Lung (tissue), 12 donors: ENCODE data around the gene THUMPD2. TPM values are rescaled to one million over a fixed set of nuclear protein-coding genes. Genes with fewer than 3 reads are reported as not detected.

Source experiments
- ATAC-seq: fragments of 200-7000 bp; cut with Tn5 transposase; one replicate; pipeline ENCODE4 v1.9.1; 2020; ENCODE audit warnings: moderate number of reproducible peaks; ENCODE audit not compliant: insufficient read depth, low FRiP score
- DNase-seq, 3 donors: peaks; one replicate each; pipeline ENCODE4 v3.0.0-alpha.2; 2013 to 2017
- H3K27ac ChIP-seq, 2 donors: one replicate each; pipeline ENCODE4 v1.5.1; 2013; ENCODE audit warnings: mild to moderate bottlenecking in 2 of 2, moderate library complexity in 2 of 2, control low read depth in 1 of 2, inconsistent platforms in 1 of 2, low read depth in 1 of 2, low read length in 1 of 2
- H3K27me3 ChIP-seq, 3 donors: one replicate each; pipeline ENCODE4 v1.5.1; 2013; ENCODE audit warnings: low read length in 2 of 3; ENCODE audit not compliant: control insufficient read depth in 3 of 3, insufficient read depth in 3 of 3
- H3K36me3 ChIP-seq, 4 donors: one replicate each; pipeline ENCODE4 v1.5.1; 2013; ENCODE audit warnings: low read length in 4 of 4, mild to moderate bottlenecking in 1 of 4, moderate library complexity in 1 of 4; ENCODE audit not compliant: control insufficient read depth in 4 of 4, insufficient read depth in 4 of 4
- H3K4me1 ChIP-seq, 5 donors: one replicate each; pipeline ENCODE4 v1.5.1; 2013; ENCODE audit warnings: low read length in 5 of 5, mild to moderate bottlenecking in 2 of 5, moderate library complexity in 1 of 5; ENCODE audit not compliant: control insufficient read depth in 5 of 5, insufficient read depth in 5 of 5
- H3K4me3 ChIP-seq: one replicate; pipeline ENCODE4 v1.5.1; 2013; ENCODE audit warnings: mild to moderate bottlenecking, control low read depth, moderate library complexity
- H3K9ac ChIP-seq, 2 donors: one replicate each; pipeline ENCODE4 v1.5.1; 2013; ENCODE audit warnings: low read length in 2 of 2, control low read depth in 1 of 2; ENCODE audit not compliant: insufficient read depth in 1 of 2
- H3K9me3 ChIP-seq, 4 donors: one replicate each; pipeline ENCODE4 v1.5.1; 2013; ENCODE audit warnings: low read length in 3 of 4, mild to moderate bottlenecking in 1 of 4, moderate library complexity in 1 of 4; ENCODE audit not compliant: control insufficient read depth in 4 of 4, insufficient read depth in 3 of 4
- WGBS, 2 donors: extraction: QIAGEN DNeasy Blood & Tissue Kit; methylation state at CpG; one replicate each; pipeline ENCODE4 v1.1.7; 2013; 5-methylcytosine and 5-hydroxymethylcytosine counted together
- polyA plus RNA-seq, 2 donors: library from polyadenylated mRNA; stranded (reverse); fragments of 200-250 nt; gene quantifications; one replicate each; pipeline ENCODE4 v1.2.1, GENCODE V29; 2013
- total RNA-seq, 2 donors: library from RNA; depleted of rRNA in 1 of 2; stranded (reverse); fragments of >200 nt in 1 of 2; gene quantifications; one replicate each; pipeline ENCODE4 v1.2.1, GENCODE V29; 2014 to 2021
- TF ChIP-seq, protein P1 (sequence below): IDR thresholded peaks from 2 replicates; pipeline ENCODE4 v1.5.1; 2012; ENCODE audit warnings: mild to moderate bottlenecking; ENCODE audit errors: control extremely low read depth, extremely low read depth
- donor health status: control.
- donor health status: control.
- donor health status: Bipolar disorder and iron deficiency.
- donor health status: healthy.
- donor health status: DM: yes; HTN: yes; CAD: no.

THUMPD2 gene
- total and polyA plus RNA-seq, 4 donors, result 6.9 to 28.1 (median 11.5) TPM

- TF ChIP-seq, protein P1, sequence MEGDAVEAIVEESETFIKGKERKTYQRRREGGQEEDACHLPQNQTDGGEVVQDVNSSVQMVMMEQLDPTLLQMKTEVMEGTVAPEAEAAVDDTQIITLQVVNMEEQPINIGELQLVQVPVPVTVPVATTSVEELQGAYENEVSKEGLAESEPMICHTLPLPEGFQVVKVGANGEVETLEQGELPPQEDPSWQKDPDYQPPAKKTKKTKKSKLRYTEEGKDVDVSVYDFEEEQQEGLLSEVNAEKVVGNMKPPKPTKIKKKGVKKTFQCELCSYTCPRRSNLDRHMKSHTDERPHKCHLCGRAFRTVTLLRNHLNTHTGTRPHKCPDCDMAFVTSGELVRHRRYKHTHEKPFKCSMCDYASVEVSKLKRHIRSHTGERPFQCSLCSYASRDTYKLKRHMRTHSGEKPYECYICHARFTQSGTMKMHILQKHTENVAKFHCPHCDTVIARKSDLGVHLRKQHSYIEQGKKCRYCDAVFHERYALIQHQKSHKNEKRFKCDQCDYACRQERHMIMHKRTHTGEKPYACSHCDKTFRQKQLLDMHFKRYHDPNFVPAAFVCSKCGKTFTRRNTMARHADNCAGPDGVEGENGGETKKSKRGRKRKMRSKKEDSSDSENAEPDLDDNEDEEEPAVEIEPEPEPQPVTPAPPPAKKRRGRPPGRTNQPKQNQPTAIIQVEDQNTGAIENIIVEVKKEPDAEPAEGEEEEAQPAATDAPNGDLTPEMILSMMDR, result no peak
- Histone ChIP-seq H3K9me3 (peaks cover 0 to 2% (median 0%) of the 10 kb centered on the region in 4 donors), H3K9ac (no peak overlapping the region), H3K27ac (no peak overlapping the region), H3K36me3 (peaks cover 25 to 42% (median 26%) of the 10 kb centered on the region in 4 donors), H3K4me3 (no peak overlapping the region), H3K4me1 (peaks cover 0 to 9% (median 0%) of the 10 kb centered on the region in 5 donors), H3K27me3 (no peaks in the 10 kb centered on the region)
- WGBS, 2 donors, result 82 to 85% methylated on average over 6 of the region's 6 CpGs
- DNase-seq (peak in 2 of 3 donors; percentile 40 to 65), ATAC-seq (no peak)
Measured at GRCh38 chr2:39736640-39737039, 42.4 kb downstream of the THUMPD2 start.

DNA sequence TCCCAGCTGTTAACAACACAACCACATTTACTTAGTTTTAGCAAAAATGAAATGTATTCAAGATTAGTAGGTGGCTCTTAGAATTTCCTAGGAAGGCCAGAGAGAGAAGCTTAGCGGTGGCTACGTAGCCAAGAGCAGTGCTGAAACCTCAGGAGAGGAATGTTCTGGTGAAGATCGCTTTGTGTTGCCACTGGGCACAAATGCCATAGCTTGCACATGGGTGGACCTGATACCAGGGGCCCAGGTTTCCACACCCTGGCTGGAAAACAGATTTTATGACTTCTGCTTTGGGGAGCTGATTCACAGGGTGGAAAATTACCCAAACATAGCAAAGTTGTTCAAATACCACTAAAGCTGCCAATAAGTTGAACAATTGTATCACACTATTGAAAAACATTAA lies 43.4 kb downstream of the THUMPD2 start:
- DNase-seq (no peak), ATAC-seq (no peak)
- H3K27me3 ChIP-seq, result no peaks in the 10 kb centered on the region
- TF ChIP-seq, protein P1, result no peak
- peaks cover 0 to 9% (median 0%) of the 10 kb centered on the region in 5 donors for H3K4me1 ChIP-seq
- H3K27ac ChIP-seq, result no peak overlapping the region
- 96 to 100% methylated on average over 3 of the region's 3 CpGs for WGBS, 2 donors
- H3K36me3 ChIP-seq, result peaks cover 18 to 41% (median 27%) of the 10 kb centered on the region in 4 donors
- no peak overlapping the region for H3K4me3 ChIP-seq
- no peak overlapping the region for H3K9ac ChIP-seq
- H3K9me3 ChIP-seq, result peaks cover 0 to 2% (median 0%) of the 10 kb centered on the region in 4 donors

DNA sequence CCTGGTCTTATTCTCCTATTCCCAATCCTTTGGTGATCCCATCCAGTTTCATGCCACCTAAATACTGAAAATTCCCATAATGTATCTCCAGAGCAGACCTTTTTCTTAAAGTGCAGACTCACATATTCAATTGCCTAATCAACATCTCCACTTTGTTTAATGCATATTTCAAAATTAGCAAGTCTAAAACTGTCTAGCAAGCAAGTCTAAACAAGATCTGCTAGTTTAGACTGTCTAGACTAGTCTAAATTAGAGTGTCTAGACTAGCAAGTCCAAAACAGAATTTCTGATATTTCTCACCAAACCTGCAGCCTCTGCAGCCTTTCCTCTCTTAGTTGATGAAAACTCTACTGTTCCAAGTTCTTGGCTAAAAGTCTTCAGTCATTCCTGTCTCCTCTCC lies 44.6 kb downstream of the THUMPD2 start:
- H3K27ac ChIP-seq, result no peak overlapping the region
- no peak overlapping the region for H3K4me3 ChIP-seq
- H3K4me1 ChIP-seq, result peaks cover 0 to 8% (median 0%) of the 10 kb centered on the region in 5 donors
- peaks cover 0 to 2% (median 0%) of the 10 kb centered on the region in 4 donors for H3K9me3 ChIP-seq
- TF ChIP-seq, protein P1, result no peak
- H3K27me3 ChIP-seq, result no peaks in the 10 kb centered on the region
- ATAC-seq (no peak), DNase-seq (no peak)
- no peak overlapping the region for H3K9ac ChIP-seq
- H3K36me3 ChIP-seq, result peaks cover 15 to 31% (median 26%) of the 10 kb centered on the region in 4 donors

DNA sequence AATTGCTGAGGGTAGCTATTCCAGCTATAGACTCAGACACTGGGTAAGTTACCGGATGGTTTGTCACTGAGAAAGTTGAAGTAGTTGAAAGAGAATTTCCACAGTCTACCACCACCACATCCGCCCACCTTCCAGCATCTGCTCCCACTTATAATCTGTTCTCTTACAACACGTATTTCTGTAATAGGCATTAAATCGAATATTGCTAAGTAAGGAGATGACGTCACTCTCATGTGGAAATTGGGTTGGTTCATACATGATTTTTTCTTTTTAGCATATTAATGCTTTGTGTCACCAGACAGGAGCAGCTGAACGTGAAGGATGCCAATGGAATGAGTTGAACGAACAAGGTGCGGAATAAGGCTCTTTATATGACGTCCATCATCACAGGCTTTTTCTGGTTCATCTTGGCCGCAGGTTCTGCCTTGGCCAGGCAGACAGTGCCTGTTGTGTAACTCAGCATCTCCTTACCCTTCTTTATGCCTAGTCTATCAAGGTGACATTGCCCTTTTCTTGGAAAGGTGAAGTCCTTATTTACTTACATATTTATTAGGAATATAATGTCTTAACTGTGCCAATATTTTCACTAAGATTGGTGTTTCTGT lies 45.9 kb downstream of the THUMPD2 start:
- no peak overlapping the region for H3K4me3 ChIP-seq
- peaks cover 15 to 25% (median 22%) of the 10 kb centered on the region in 4 donors for H3K36me3 ChIP-seq
- H3K4me1 ChIP-seq, result peaks cover 0 to 7% (median 0%) of the 10 kb centered on the region in 5 donors
- WGBS, 2 donors, result 83 to 91% methylated on average over 10 of the region's 10 CpGs
- no peak for ATAC-seq
- no peaks in the 10 kb centered on the region for H3K27me3 ChIP-seq
- TF ChIP-seq, protein P1, result no peak
- H3K9ac ChIP-seq, result no peak overlapping the region
- H3K9me3 ChIP-seq, result peaks cover 0 to 2% (median 0%) of the 10 kb centered on the region in 4 donors
- no peak for DNase-seq
- H3K27ac ChIP-seq, result no peak overlapping the region
